SIG-M5 treated with dmso at 0.1 percent for 504 hours (cell line): ENCODE data around the gene ZNRF2.
"Not testable (repeated sequence)": the region's sequence is repeated elsewhere in the genome, so short reads cannot be mapped to it uniquely, and the experiment has no call there.

ENCODE experiments used
- DNase-seq: peaks from one replicate; lab custom pipeline; 2025; ENCODE audit not compliant: unreplicated experiment; lab: John Stamatoyannopoulos, UW

The ZNRF2 gene

DNA sequence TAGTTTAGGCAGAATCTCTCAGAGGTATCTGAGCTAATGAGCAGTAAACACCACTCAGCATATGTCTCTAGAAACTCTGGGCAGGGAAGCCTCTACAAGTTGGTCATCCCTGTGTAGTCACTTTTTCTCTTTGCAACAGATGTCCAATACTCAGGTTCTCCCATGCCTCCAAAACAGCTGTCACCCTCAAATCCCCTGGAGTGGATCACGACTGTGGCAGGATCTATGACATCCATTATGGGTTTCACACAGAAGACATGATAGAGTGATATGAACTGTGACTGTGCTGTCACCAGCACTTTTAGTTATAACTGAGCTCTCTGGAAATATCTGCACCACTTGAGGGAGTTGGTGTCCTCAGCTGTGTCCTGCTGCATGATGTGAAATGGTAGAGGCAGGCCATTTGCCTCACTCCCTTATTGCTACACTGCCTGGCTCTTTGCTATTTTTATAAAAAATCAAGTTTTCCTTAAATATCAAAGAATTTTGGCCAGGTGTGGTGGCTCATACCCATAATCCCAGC is 24.1 kb upstream of the ZNRF2 start:
- no peak for DNase-seq

DNA sequence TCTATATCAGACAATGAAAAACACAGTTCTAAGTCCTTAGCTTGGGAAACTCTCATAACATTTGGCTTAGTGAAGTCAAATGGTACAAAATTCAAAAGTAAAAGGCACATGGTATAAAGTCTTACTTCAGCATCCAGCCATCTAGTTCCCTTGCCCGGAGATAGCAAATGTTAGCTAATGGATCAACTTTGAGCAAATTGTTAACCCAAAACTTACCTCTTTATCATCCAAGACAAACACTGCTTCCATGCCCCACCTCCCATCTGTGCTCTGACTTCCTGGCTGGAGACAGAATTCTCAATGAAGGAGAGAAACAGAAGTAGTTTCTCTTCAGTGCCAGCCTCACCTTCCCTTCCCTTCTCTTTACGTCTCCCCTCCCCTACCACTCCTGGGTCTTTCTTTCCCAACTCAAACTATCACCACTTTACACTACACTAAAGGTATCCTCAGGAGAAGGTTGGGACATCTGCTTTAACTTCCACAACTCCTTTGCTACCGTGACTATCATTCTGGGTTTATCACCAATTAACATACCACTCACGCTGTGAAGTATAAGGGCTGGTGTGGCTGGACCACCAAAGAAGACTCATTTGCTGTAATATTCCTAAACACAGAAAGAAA is 21.2 kb upstream of the ZNRF2 start:
- no peak for DNase-seq

DNA sequence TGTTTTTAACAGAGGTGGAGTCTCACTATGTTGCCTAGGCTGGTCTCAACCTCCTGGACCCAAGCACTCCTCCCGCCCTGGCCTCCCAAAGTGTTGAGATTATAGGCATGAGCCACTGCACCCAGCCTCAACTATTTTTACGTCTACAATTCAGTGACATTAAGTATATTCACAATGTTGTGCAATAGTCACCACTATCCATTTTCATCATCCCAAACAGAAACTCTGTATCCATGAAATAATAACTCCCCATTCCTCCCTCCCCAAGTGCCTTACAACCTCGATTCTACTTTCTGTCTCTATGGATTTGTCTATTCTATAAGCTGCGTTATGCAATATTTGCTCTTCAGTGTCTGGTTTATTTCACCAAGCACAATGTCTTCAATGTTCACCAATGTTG is 20.3 kb upstream of the ZNRF2 start:
- DNase-seq, result no peak

DNA sequence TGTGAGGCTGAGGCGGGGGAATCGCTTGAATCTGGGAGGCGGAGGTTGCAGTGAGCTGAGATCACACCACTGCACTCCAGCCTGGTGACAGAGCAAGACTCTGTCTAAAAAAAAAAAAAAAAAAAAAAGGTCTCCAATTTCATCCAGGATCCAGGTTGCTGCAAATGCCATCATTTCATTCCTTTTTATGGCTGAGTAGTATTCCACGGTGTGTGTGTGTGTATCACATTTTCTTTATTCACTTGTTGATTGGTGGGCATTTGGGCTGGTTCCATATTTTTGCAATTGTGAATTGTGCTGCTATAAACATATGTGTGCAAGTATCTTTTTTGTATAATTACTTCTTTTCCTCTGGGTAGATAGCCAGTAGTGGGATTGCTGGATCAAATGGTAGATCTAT is 19.2 kb upstream of the ZNRF2 start:
- DNase-seq, result not testable (repeated sequence)

DNA sequence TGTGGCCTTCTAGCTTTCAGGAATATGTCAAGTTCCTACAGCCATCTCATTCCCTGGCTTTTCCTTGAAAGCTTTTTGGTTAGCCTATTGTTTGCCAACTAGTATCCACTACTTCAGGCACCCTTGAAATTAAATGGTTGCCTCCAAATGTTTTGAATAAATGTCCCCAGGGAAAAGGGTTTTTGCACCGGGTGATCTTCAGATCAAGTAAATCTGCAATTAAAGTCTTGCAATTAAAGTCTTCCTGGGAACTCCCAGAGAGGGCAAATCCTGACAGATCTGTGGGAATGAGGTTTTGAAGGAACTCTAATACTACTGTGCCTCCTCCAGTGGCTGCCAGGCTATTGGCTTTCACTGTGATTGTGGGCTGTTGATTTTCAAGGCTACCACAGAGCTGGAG is 17.7 kb upstream of the ZNRF2 start:
- no peak for DNase-seq

DNA sequence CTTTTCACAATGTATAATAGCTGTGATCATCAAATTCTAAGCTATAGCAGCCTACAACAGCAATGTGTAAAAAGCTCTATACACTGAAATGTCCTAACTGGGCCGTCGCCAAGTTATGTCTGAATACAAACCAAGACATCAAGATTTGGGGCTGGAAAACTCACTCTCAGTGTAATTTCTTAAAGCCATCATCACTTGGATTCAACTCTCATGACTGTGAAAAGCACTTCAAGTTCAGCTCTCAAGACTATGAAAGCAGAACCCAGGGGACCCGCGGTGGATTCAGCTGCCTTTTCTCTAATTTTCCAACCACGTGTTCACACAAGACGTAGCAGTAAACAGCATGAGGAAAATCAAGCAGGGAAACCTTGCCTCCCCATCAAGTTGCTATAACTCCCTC is 15.8 kb upstream of the ZNRF2 start:
- DNase-seq, result no peak

DNA sequence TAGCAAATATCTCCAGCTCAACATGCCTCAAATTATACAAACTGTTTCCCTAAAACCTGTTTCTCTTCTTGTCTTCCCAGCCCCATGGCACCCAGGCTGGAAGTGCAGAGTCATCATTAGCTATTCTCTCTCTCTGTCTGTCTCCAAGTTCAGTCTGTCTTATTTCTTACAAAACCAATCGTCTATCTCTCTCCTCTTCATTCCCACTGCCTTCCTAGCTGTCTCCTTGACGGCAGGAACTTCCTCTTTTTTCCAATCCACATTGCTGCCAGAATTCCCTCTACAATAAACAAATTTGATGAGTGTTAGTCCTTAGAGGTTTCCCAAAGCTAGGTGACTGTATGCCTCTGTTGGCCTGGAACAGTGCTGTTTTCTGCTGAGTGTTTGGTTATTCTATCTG is 14.9 kb upstream of the ZNRF2 start:
- no peak for DNase-seq

DNA sequence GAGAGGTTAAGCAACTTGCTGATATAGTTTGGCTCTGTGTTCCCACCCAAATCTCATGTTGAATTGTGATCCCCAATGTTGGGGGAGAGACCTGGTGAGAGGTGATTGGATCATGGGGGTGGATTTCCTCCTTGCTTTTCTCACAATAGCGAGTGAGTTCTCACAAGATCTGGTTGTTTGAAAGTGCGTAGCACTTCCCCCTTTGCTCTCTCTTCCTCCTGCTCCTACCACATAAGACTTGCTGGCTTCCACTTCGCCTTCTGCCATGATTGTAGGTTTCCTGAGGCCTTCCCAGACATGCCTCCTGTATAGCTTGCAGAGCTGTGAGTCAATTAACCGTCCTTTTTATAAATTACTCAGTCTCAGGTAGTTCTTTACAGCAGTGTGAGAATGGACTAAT is 13.5 kb upstream of the ZNRF2 start:
- no peak for DNase-seq

DNA sequence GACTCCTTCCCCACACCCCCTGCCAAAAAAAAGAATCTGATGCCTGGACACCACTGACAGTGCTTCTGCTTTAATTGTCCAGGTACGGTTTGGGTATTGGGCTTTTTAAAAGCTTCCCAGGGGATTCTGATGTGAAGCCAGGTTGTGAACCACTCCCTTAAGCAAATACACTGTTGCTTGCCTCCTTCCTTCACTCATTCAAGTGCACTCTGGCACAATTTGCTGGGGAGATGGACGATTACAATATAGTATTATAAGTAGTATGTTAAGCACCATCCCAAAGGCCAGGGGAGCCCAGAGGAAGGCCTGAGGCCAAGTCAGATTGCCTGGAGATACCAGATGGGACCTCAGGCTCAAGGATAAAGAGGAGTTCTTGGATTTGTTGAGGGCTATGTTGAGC is 12.3 kb upstream of the ZNRF2 start:
- DNase-seq, result no peak

DNA sequence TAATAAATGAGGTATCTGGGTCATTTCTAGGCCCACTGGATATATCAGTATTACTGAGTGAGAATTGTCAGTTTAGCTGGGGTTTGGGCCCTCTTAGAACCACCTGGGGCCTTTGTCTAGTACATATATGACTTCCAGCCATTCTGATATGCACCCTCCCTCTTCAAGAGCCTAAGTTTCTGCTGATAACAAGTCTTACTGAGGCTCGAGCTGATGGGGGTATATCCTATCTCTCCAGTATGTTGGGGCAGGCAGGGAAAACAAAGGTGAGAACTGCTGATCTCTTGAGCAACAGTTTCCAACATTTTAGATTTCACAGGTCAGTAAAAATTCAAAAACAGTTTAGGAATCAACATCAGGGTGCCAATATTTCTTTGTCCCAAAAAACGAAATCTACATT is 10.8 kb upstream of the ZNRF2 start:
- DNase-seq, result no peak

DNA sequence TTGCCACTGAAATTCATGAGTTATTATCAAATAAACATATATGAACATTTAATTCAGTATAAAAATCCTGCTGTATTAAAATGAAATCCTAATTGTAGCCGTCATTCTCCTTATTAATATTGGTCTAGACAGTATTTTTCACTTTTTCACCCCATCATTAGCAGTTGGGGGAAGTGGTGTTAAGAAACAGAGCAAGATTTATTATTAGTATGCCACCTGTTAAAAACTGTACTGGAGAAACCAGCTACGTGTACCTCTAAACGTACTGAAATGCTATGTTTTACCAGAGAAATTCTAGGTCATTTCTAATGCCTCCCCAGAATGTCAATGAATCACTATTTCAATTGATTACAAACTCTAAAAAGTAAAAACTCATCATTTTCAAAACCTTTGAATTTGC is 9.8 kb upstream of the ZNRF2 start:
- no peak for DNase-seq

DNA sequence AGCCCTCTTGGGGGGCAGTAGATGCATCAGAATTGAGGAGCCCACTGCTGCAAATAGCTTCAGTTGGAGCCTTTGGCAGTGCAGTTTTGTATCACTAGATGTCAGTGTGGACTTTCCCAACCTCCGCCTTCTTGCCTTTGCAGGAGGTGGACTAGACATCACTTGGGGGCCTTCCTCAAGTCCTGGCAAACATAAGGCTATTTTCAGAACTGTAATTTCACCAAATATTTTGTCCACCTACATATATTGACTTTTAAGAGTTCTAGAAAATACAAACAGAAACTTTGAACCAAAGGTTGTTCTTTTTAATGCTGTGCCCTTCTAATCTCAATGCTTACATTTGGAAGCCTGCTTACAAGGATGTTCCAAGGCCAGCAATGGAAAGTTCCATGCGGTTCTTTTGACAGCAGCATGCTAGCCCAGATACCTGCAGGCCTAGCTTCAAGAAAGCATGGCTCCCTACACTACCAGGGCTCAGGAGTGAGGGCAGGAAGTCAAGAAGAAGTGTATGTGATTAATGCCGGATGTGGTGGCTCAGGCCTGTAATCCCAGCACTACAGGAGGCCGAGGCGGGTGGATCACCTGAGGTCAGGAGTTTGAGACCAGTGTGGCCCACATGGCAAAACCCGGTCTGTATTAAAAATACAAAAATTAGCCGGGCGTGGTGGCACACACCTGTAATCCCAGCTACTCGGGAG is 8.0 kb upstream of the ZNRF2 start:
- DNase-seq, result peak; percentile 54

DNA sequence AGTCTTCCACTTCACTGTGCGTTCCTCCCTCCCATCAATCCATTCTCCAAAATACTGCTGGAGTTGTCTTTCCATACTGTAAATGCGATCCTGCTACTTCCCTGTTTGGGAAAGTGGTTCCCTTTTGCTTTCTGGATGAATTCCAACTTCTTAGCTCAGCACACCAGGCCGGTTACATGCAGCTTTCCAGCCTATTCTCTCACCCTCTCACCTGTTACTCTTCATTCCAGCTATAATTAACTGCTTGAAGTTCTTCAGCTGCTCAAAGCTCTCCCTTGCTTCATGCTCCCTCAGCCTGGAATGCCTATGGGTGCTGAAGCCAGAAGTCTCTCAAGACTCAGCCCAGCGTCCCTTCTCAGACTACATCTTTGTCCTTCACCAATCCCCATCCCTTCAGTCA is 6.0 kb upstream of the ZNRF2 start:
- no peak for DNase-seq

DNA sequence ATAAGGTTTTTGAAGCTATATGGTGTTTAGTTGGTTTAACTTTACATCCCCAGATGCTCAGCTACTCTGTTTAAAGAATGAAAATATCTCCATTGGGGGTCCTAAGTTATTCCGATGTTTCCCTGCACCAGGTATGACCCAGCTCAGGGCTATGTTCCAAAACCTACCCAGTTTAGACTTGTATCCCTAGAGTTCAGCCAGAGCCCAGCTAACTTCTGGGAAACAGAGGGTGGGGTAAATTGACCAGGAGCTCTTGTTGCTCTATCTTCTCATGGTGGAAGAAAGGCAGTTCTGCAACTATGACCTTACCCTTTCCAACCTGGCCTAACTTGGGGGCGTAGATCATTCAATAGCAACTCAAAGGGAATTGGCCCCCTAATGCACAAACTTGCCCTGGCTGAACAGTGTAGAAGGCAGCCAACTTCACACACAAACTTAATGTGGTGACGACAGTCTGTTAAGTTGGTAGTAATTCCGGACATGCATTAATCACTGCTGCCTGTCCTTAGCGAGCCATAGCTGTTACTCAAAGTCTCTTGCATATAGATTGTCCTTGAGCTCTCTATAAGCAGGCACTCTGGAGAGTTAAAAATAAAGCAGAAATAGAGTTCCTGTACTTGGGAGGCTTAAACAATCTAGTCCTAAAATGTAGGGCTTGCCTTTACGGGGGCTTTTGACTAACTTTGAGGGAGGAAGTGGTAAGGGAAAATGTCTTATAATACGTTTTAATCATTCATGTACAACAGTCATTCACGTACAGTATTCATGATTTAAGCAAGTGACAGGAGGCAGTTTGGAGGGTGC is 5.3 kb upstream of the ZNRF2 start:
- DNase-seq, result no peak

DNA sequence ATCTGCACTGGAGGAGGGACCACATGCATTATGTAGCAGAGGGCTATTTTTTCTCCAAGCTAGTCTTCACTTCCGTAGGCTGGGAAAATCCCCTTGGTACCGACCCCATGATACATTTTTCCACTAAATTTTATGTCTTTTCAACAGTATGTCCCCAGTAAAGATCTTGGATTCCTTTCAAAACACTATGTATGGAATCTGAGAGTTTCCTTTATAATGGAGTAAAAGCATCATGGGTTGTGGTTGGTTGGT is 4.8 kb upstream of the ZNRF2 start:
- DNase-seq, result no peak

DNA sequence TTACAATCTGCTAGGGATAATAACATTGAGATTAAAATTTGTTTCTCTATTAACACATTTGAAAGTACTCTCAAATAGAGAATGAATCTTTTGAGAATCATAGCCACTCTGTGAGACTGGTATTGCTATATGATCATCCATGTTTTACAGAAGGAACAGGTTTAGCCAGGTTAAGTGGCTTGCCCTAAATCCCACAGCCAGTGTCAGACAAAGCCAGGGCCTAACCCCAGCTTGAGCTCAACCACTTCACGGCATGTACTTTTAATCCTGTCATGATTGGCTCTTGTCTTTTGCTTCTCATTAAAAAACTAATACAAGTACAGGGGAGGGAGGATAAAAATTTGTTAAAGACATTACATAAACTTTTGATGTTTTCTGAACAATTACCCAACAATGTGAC is 3.8 kb upstream of the ZNRF2 start:
- DNase-seq, result no peak

DNA sequence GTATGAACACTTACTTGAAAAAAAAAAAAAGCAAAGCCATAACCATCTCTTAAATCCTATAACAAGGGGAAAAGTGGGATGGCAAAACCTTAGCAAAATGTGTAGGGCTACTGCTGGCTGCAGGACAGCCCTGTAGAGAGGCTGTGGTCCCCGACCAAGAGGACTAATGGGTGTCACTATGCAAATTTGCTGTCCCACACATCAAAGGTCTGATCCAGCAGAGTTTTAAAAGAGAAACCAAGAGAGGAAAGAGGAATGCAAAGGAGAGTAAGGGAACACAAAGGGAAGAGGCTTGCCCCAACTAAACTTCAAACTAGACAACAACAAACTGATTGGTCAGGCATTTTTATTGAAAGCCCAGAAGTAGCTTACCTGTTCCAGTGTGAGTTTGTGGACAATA is 3.1 kb upstream of the ZNRF2 start:
- DNase-seq, result no peak

DNA sequence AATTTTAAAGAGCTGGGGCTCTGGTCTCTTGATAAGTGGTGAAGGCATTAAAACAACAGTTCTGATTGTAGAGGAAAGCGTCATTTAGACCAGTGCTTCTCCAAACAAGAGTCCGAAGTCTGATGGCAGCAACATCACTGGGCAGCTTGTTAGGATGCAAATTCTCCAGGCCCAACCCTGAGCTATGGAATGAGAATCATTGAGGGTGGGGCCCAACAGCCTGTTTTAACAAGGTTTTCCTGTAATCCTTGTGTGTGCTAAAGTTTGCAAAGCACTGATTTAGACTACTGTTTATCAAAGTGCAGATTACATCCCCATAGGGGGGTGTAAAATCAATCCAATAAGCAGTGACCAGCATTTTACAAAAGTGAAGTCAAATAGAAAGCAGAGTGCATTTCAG is 2.6 kb upstream of the ZNRF2 start:
- DNase-seq, result no peak

DNA sequence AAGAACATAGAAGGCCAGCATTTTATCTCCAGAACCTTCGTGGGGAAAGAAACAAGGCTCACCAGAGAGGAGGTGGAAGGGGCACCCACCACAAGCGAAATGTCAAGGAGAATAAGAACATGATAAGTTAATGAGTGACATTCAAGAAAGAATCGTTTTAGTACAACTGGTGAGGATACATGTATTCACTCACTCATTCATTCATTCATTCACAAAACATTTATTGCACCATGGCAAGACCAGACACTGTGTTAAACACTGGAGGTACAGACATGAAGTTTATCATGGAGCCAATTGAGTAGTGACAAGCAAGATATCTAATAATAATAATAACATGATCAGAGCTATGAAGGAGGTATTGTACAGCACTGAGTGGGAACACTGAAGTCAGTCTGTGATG is 1.7 kb upstream of the ZNRF2 start:
- no peak for DNase-seq

DNA sequence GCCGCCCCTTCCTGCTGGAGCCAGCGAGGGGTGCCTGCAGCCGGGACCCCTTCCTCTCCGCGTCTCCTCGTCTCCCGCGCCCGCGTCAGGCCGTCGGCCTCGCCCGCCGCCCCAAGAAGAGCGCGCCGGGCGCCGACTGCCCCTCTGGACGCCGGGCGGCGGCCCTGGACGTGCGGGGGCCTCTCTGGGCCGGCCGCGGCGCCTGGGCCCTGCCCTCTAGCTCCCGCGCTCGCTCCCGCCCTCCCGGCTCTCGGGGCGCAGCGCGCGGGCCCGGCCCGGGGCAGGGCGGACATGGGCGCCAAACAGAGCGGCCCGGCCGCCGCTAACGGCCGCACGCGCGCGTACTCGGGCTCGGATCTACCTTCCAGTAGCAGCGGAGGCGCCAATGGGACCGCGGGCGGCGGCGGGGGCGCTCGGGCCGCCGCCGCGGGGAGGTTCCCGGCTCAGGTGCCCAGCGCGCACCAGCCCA is 704 bp downstream of the ZNRF2 start:
- DNase-seq, result no peak

DNA sequence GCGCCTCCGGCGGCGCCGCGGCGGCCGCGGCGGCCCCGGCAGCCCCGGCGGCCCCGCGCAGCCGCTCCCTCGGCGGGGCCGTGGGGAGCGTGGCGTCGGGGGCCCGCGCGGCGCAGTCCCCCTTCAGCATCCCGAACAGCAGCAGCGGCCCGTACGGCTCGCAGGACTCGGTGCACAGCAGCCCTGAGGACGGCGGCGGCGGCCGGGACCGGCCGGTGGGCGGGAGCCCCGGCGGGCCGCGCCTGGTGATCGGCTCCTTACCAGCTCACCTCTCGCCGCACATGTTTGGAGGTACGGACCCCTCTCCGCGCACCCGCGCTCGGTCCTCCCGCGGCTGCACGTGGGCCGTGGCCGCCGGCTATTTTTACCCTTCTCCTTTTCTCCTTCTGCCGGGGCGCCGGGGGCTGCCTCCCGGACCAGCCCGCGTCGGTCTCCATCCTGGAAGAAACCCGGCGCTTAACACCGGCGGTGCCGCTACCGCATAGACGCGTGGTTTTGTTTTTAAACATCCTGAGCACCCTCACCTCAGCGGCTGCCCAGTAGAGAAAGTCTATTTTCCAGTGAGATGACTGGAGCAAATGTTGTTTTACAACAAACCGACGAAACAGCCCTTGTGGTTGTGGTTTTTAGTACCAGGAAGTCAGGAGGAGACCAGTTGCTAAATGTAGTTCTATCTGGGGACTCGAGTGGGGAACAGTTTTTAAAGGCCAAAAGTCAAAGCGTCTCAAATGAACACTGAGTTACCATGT is 1.3 kb downstream of the ZNRF2 start:
- peak; percentile 97 for DNase-seq

DNA sequence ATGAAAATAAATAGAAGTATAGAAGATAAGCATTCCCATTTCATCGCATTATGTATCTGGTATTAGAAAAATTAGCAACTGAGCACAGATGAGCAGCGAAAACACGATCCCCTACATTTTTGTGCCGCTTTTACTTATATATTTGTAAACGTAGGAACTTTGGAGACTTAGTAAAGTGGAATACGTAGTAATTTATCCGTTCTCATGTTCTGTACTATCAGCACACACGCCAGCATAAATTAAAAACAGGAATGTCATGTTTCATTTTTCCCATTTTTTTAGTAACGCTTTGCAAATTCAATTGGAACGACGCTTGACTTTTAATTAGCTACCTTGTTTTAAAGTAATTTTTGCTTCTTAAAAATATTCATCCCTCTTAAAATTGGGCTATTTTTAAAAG is 2.4 kb downstream of the ZNRF2 start:
- no peak for DNase-seq
